GM10847 (cell line): Measurements from ENCODE around the gene CD82.

ENCODE experiments used
- POLR2A ChIP-seq: IDR thresholded peaks from 2 replicates; pipeline ENCODE4 v1.6.1; 2011; ENCODE audit not compliant: insufficient read length; ENCODE audit errors: extremely low read depth

Gene CD82

GRCh38 chr11:44551456-44552139 is 13.9 kb upstream of the CD82 start:
- TF ChIP-seq POLR2A = no peak

- TF ChIP-seq POLR2A = no peak
These were observed 10.2 kb upstream of the CD82 start for GRCh38 chr11:44555031-44555800.

DNA sequence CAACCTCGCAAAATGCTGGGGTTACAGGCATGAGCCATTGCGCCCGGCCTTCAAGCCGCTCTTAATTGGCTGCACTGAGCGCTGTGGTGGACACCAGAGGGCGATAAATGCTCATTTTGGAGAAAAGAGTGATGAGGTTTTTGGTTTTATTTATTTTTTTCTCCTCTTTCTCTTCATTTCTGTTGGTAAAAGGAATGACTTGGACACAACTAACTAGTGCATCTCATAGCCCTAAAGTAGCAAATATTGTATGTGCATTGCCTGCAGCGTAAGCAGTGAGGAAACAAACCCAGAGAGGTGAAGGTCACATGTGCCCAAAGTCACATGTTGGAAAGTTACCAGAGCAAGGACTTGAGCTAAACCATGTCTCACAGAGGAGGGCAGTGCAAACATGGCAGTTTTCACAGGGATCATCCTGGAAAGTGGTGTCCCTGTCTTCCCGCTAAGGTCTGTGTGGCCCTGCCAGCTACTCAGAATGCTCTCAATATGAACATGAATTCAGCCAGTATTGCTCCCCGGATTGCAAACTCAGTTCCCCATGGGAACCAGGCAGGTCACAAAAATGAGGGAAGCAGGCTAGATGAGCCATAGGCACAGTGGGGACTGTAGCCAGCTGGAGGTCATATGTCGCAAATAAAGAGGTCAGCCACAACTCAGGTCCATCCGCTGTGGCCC is 8.6 kb upstream of the CD82 start:
- TF ChIP-seq POLR2A = no peak

DNA sequence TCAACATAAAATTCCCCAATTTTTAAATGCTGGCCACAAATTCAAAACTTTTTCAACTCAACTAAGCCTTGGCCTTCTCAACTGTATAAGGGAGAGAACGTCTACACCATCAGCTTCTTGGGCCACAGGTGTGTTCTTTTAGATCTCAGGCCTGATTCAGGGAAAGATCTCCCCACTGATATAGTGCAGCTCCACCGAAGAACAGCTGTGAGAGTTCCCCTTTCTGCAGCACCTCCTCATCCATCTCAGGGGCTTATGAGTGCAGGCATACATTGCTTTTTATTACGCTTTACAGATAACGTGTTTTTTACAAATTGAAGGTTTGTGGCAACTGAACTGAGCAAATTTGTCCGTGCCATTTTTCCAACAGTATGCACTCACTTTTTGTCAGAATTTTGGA is 8.0 kb upstream of the CD82 start:
- no peak for TF ChIP-seq POLR2A

DNA sequence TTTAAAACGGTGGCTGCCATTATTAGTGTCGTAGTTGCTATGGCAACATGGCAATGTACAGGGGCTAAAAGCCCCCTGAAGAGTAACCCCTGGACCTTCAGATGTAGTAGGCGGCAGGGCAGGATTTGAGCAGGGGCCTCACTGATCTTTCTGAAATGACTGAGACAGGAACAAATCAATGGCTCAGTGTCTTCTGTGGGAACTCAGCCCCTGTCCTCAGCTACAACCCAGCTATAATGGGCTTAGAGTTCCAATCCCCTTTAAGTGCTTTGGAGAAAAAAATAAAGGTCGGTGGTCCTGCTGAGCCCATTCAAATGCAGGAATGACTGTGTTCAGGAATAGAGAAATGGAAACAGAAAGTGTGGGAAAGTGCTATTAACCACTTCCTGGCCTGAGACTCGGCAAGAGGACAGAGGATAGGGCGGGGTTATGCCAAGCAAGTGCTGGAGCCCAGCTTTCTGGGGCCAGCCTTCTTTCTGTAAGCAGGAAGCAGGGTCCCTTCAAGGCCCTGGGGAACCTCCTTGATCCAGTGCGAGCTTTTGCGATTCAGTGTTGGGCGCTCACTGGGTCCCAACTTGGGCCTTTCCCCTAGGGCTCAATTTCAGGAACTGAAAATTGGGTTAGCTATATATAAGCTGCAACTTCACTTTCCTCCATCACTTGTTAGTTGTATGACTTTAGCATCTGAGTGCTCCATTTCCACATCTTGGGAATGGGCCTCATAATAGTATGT is 6.1 kb upstream of the CD82 start:
- no peak for TF ChIP-seq POLR2A

- no peak for TF ChIP-seq POLR2A
These were observed 4.1 kb upstream of the CD82 start for GRCh38 chr11:44561275-44561805.

DNA sequence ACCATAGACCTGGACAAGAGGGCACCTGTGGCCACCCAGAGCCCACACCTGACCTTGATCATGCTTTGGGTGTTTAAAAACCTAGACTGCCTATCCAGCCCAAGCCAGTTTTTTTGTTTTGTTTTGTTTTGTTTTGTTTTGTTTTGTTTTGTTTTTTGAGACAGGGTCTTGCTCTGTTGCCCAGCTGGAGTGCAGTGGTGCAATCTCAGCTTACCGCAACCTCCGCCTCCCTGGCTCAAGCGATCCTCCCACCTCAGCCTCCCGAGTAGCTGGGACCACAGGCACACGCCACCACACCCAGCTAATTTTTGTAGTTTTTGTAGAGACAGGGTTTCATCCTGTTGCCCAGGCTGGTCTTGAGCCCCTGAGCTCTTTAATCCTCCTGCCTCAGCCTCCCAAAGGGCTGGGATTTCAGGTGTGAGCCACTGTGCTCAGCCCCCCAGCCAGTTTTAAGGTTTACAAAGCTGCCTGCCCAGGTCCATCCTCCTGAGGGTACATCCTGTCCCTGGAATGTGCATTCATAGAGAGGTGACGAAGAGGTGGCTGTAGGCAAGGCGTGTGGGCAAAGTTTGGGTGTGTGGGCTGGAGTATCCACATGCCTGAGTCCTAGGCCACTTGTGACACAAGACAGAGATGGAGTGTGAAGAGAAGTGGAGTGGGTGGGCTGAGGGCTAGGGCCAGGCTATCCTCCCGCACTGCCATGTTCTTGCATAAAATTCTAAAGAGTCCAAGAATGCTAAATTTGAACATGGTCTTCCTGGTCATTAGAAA is 3.3 kb upstream of the CD82 start:
- TF ChIP-seq POLR2A = no peak

DNA sequence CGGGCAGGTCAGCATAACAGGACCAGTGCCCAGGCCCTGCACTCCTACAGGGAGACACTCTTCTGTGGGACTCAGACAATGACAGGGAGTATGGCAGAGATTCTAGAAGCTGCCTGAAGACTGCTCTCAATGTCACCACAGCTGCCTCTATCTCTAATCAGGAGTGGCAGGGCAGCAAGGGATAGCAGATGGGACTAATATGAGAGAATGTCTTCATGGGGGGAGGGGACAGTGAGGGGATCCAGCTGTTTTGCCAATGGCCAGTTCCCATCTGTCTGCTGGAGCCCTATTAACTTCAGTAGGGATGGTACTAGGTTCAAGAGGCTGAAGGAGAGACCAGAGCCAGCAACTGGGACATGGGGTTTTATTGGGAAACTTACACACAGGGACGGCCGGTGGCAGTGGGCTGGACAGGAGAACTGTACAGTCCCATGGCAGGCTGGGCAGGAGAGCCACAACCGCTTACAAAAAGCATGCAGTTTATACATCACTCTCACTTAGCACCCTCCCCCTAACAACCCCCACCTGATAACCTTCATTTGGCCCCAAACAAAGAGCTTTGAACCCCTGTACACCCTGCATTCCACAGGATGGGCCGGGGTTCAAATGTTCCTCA is 2.5 kb upstream of the CD82 start:
- TF ChIP-seq POLR2A = no peak

- no peak for TF ChIP-seq POLR2A
These were observed 1.8 kb upstream of the CD82 start for GRCh38 chr11:44563711-44564110.

GRCh38 chr11:44564166-44564565 is 1.3 kb upstream of the CD82 start:
- no peak for TF ChIP-seq POLR2A

GRCh38 chr11:44564670-44565210 is 723 bp upstream of the CD82 start:
- TF ChIP-seq POLR2A = peak; percentile 17

DNA sequence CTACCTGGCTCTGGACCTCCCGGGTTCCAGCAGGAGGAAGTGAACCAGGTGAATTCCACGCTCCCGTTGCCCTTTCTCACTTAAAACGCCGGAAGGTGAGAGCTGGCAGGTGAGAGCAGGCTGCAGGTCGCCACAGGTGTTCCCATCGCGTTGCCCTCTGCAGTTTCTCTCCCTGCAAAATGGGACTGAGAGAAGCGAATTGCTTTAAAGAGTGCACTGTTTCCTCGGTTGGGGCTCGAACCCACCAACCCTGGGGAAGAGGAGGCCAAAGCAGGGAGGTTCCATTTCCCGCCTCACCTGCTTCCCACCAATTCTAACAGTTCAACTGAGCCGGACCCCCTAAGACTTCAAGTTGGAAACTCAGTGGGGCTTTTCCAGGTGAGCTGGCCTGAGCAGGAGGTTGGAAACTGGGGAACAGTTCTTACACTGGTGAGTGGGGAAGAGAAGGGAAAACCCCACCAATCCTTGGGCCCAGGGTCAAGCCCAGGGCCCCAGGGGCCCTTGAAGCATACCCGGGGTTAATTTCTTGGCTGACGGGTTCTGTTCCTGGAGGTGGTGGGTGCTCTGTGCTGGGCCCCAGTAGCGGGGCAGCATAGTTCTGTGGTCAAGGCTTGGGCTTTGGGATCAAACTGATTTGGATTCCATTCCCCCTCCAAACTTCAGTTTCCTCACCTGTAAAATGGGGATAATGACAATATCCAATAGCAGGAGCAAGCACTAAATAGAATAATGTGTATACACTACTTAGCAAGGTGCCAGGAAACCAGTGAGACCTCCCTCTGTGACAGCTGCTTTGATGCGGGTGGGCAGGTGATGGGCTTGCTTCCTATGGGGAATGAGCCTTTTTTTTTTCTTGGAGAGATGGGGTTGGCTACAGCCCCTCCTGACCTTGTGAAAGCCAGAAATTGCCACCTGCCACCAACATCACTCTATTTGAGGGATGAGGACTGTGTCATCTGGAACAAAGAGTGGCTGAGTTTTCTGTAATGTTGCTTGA is 788 bp downstream of the CD82 start:
- no peak for TF ChIP-seq POLR2A
